Nephron progenitor cell (in vitro differentiated cells): Measurements from ENCODE around the gene FABP6.
"Not testable (repeated sequence)": the region's sequence is repeated elsewhere in the genome, so short reads cannot be mapped to it uniquely, and the experiment has no call there.

Experiments
- DNase-seq: peaks from one replicate; pipeline ENCODE4 v3.0.0; 2021
- H3K27ac Mint-ChIP-seq: 2 replicates; pipeline ENCODE4 v1.8.0; 2021; ENCODE audit warnings: mild to moderate bottlenecking, moderate library complexity, mixed read lengths
- H3K27me3 Mint-ChIP-seq: 2 replicates; pipeline ENCODE4 v1.8.0; 2021; ENCODE audit warnings: mild to moderate bottlenecking, low read depth, mixed read lengths; ENCODE audit not compliant: poor library complexity
- H3K36me3 Mint-ChIP-seq: 2 replicates; pipeline ENCODE4 v1.8.0; 2021; ENCODE audit warnings: low read depth, mixed read lengths
- H3K4me1 Mint-ChIP-seq: 2 replicates; pipeline ENCODE4 v1.8.0; 2021; ENCODE audit warnings: mixed read lengths
- H3K4me3 Mint-ChIP-seq: 2 replicates; pipeline ENCODE4 v1.8.0; 2021; ENCODE audit warnings: mild to moderate bottlenecking, moderate library complexity, mixed read lengths
- H3K9me3 Mint-ChIP-seq: 2 replicates; pipeline ENCODE4 v1.8.0; 2021; ENCODE audit warnings: mild to moderate bottlenecking, moderate library complexity, mixed read lengths
- TF ChIP-seq, protein P1 (sequence below): fragments of 200-600 bp; sonication (generic); IDR thresholded peaks from 2 replicates; pipeline ENCODE4 v1.5.0; 2021; ENCODE audit warnings: antibody characterized with exemption

FABP6 gene

DNA sequence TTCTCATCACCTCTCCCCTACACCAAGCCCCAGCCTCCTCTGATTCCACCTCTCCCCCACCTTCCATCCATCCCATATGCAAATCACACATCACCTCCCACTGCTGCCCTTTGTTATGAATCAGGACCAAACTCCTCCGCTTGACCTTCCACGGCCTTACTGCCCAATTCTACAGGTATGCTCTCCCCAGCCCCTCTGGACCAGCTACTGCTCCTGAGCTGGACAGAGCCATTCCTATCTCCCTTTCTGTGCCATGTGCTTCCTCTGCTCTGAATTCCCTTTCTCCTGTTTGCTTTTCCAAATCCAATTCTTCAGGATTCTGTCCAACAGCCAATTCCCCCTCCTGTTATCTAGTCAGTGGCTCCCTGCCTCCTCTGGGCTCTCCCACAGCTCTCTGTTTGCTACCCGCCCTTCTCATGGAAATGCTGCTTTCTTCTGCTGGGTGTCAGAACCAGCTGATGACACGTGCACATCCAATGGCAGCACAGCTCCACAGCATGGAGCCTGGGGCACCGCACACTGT is 8.3 kb downstream of the FABP6 start:
- Mint-ChIP-seq H3K36me3 (no peaks in the 10 kb centered on the region), H3K27ac (no peak overlapping the region), H3K27me3 (peaks cover 6% of the 10 kb centered on the region), H3K4me1 (peaks cover 41% of the 10 kb centered on the region), H3K4me3 (no peak overlapping the region), H3K9me3 (peaks cover 15% of the 10 kb centered on the region)
- TF ChIP-seq, protein P1, sequence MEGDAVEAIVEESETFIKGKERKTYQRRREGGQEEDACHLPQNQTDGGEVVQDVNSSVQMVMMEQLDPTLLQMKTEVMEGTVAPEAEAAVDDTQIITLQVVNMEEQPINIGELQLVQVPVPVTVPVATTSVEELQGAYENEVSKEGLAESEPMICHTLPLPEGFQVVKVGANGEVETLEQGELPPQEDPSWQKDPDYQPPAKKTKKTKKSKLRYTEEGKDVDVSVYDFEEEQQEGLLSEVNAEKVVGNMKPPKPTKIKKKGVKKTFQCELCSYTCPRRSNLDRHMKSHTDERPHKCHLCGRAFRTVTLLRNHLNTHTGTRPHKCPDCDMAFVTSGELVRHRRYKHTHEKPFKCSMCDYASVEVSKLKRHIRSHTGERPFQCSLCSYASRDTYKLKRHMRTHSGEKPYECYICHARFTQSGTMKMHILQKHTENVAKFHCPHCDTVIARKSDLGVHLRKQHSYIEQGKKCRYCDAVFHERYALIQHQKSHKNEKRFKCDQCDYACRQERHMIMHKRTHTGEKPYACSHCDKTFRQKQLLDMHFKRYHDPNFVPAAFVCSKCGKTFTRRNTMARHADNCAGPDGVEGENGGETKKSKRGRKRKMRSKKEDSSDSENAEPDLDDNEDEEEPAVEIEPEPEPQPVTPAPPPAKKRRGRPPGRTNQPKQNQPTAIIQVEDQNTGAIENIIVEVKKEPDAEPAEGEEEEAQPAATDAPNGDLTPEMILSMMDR: no peak
- no peak for DNase-seq

DNA sequence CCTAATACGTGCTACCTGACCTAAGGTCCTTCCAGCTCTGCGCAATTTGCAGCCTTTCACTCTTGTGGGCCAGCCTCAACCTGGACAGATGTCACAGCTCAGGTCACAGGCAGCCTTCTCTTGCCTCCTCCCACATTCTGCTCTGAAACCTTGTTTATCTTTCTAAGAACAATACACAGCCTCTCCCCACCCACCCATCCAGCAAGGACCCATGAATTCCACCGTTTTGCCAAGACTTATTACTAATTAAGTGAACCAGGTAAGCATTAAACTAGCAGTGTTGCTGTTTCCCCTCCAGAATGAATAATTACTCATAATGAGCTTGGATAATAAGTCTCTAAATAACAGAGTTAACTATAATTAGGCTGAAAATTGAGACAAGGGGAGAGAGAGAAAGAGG is 11.0 kb downstream of the FABP6 start:
- peaks cover 8% of the 10 kb centered on the region for H3K27me3 Mint-ChIP-seq
- DNase-seq: peak; percentile 15
- H3K4me1 Mint-ChIP-seq: peaks cover 51% of the 10 kb centered on the region
- H3K36me3 Mint-ChIP-seq: no peaks in the 10 kb centered on the region
- TF ChIP-seq, protein P1: no peak
- peaks cover 1% of the 10 kb centered on the region for H3K9me3 Mint-ChIP-seq
- H3K4me3 Mint-ChIP-seq: peak overlapping the region; percentile 44
- H3K27ac Mint-ChIP-seq: peak overlapping the region; percentile 21

DNA sequence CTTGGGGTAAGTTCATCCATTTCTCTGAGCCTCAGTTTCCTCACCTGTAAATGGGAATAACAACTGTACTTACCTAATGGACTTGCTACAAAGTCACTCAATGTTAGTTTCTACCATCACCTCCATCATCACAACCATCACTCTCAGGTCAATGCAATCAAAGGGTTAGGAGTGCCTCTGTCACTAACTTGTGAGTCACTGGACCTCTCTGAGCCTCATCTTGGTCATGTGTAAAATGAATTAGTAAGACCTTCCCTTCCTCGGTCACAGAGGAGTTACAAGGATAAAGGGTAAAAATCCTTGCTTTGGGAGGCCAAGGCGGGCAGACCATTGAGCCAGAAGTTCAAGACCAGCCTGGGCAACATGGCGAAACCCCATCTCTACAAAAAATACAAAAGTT is 12.8 kb downstream of the FABP6 start:
- TF ChIP-seq, protein P1: no peak
- Mint-ChIP-seq H3K36me3 (no peaks in the 10 kb centered on the region), H3K9me3 (no peaks in the 10 kb centered on the region), H3K4me3 (no peak overlapping the region), H3K27me3 (peaks cover 8% of the 10 kb centered on the region), H3K4me1 (peaks cover 56% of the 10 kb centered on the region), H3K27ac (no peak overlapping the region)
- DNase-seq: no peak

DNA sequence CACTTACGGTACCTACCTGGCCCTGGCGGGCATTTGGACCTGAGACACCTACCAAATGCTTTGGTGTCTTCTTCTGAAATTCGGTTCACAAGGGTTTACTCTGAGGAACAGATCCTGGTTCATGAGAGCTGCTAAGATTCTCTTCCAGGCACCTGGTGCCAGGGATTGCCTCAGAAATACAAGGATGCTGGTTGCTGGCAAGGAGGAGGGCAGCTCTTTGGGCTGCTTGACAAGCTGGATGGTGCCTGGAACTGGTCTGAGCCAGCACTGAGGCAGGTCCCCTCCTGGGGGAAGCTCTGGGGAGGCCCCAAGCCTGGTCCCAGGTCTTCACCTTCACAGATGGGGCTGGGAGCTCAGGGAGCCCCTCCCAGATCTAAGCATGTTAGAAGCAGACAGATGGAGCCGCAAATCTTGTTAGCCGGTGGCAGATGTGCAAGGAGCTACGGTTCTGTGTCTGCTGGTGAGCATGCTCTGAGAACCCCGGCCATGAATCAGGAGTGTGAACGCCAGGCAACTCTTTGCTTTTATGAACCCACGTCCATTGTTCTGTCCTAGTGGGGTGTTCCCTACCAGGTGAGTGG is 16.3 kb downstream of the FABP6 start:
- Mint-ChIP-seq H3K27ac (peak overlapping the region; percentile 84), H3K36me3 (peaks cover 4% of the 10 kb centered on the region), H3K4me3 (no peak overlapping the region), H3K4me1 (peaks cover 37% of the 10 kb centered on the region), H3K27me3 (peaks cover 3% of the 10 kb centered on the region), H3K9me3 (no peaks in the 10 kb centered on the region)
- peak; percentile 16 for DNase-seq
- TF ChIP-seq, protein P1: no peak

GRCh38 chr5:160249570-160249969 is 20.3 kb downstream of the FABP6 start:
- DNase-seq, H3K27me3 Mint-ChIP-seq, H3K9me3 Mint-ChIP-seq, H3K4me3 Mint-ChIP-seq, H3K27ac Mint-ChIP-seq: not testable (repeated sequence)
- peaks cover 19% of the 10 kb centered on the region for H3K4me1 Mint-ChIP-seq
- peaks cover 39% of the 10 kb centered on the region for H3K36me3 Mint-ChIP-seq

GRCh38 chr5:160250226-160250625 is 20.9 kb downstream of the FABP6 start:
- Mint-ChIP-seq H3K27ac (no peak overlapping the region), H3K27me3 (no peaks in the 10 kb centered on the region), H3K36me3 (peaks cover 39% of the 10 kb centered on the region), H3K4me1 (peaks cover 16% of the 10 kb centered on the region), H3K9me3 (no peaks in the 10 kb centered on the region), H3K4me3 (no peak overlapping the region)
- TF ChIP-seq, protein P1: no peak
- DNase-seq: no peak
